CD4-positive, alpha-beta T cell (primary cell): Measurements from ENCODE around the gene PM20D1. TPM values are rescaled to one million over a fixed set of nuclear protein-coding genes. Genes with fewer than 3 reads are reported as not detected.

Experiments
- ATAC-seq: fragments of 200-7000 bp; cut with Tn5 transposase; one replicate; pipeline ENCODE4 v1.10.0; 2022; ENCODE audit warnings: mild to moderate bottlenecking; ENCODE audit not compliant: poor library complexity
- CTCF ChIA-PET: fragments of 350-600 bp; sonication (Branson Sonifier 250); formaldehyde crosslinking; loops from one replicate; lab custom pipeline; 2021; ENCODE audit warnings: antibody characterized with exemption, inconsistent platforms; lab: Charles Lee
- POLR2A ChIA-PET: fragments of 350-600 bp; sonication (Branson Sonifier 250); formaldehyde crosslinking; loops from one replicate; lab custom pipeline; 2021; ENCODE audit warnings: antibody characterized with exemption, inconsistent platforms; lab: Charles Lee
- DNase-seq, 14 experiments: peaks; one replicate each; pipeline ENCODE4 v3.0.0-alpha.2; 2013 to 2020; ENCODE audit warnings: mixed read lengths in 2 of 14
- H3K27ac ChIP-seq, 2 donors: one replicate each; pipeline versions ENCODE4 v1.5.1 to v1.7.0; 2013; ENCODE audit warnings: low read length in 2 of 2, low read depth in 1 of 2, mild to moderate bottlenecking in 1 of 2
- H3K27me3 ChIP-seq, 2 experiments: 1 replicate in 1 of 2; 2 replicates in 1 of 2; pipeline versions ENCODE4 v1.6.1 to v1.7.0; 2013; ENCODE audit warnings: low read length in 2 of 2, control low read depth in 1 of 2, mild to moderate bottlenecking in 1 of 2, moderate library complexity in 1 of 2; ENCODE audit not compliant: insufficient read depth in 2 of 2, control insufficient read depth in 1 of 2
- H3K36me3 ChIP-seq: one replicate; pipeline ENCODE4 v1.6.1; 2013; ENCODE audit warnings: low read length, control low read depth; ENCODE audit not compliant: insufficient read depth
- H3K4me1 ChIP-seq: one replicate; pipeline ENCODE4 v1.6.1; 2013; ENCODE audit warnings: low read length, control low read depth; ENCODE audit not compliant: insufficient read depth
- H3K4me3 ChIP-seq: one replicate; pipeline ENCODE4 v1.5.1; 2013; ENCODE audit warnings: mild to moderate bottlenecking, low read length, moderate library complexity
- H3K9me3 ChIP-seq, 2 experiments: 1 replicate in 1 of 2; 2 replicates in 1 of 2; pipeline versions ENCODE4 v1.6.1 to v1.7.0; 2013; ENCODE audit warnings: low read length in 2 of 2, mild to moderate bottlenecking in 2 of 2, control low read depth in 1 of 2, moderate library complexity in 1 of 2; ENCODE audit not compliant: control insufficient read depth in 1 of 2, insufficient read depth in 1 of 2
- H3K27ac Mint-ChIP-seq: one replicate; pipeline ENCODE4 v1.8.0; 2020; ENCODE audit warnings: mixed read lengths
- H3K27me3 Mint-ChIP-seq: one replicate; pipeline ENCODE4 v1.8.0; 2021; ENCODE audit warnings: mixed read lengths
- H3K36me3 Mint-ChIP-seq: one replicate; pipeline ENCODE4 v1.8.0; 2021; ENCODE audit warnings: low read depth, mixed read lengths
- H3K4me1 Mint-ChIP-seq: one replicate; pipeline ENCODE4 v1.8.0; 2021; ENCODE audit warnings: low read depth, mixed read lengths
- H3K4me3 Mint-ChIP-seq: one replicate; pipeline ENCODE4 v1.8.0; 2020; ENCODE audit warnings: mild to moderate bottlenecking, mixed read lengths
- H3K9me3 Mint-ChIP-seq: one replicate; pipeline ENCODE4 v1.8.0; 2020; ENCODE audit warnings: mixed read lengths
- CTCF ChIP-seq: fragments of 200-600 bp; IDR thresholded peaks from one replicate; pipeline ENCODE4 v1.8.0; 2022; ENCODE audit warnings: antibody characterized with exemption, mild to moderate bottlenecking
- intact Hi-C, 2 experiments: fragments of 100-400 bp; cut with DNase I in 1 of 2; cut with micrococcal nuclease in 1 of 2; formaldehyde crosslinking; loops; one replicate each; pipeline versions ENCODE4 v1.15.1 to v1.9.0; 2023 to 2025; cut with DNase I, micrococcal nuclease
- total RNA-seq, 174 experiments: library from RNA in 2 of 174; stranded (reverse) in 2 of 174; gene quantifications; one replicate each; pipeline ENCODE4 v1.2.3 and lab custom pipeline; 2021 to 2026

PM20D1 gene
- total RNA-seq, 2 experiments from 2014 or later = 1.2 to 1.4 TPM

GRCh38 chr1:205856433-205856832 is 6.5 kb upstream of the PM20D1 start:
- Histone ChIP-seq H3K27ac (no peak overlapping the region), H3K27me3 (no peaks in the 10 kb centered on the region), H3K4me1 (no peaks in the 10 kb centered on the region), H3K36me3 (no peaks in the 10 kb centered on the region), H3K9me3 (no peaks in the 10 kb centered on the region), H3K4me3 (no peak overlapping the region)
- Mint-ChIP-seq H3K27me3 (no peaks in the 10 kb centered on the region), H3K27ac (no peak overlapping the region), H3K36me3 (no peaks in the 10 kb centered on the region), H3K4me1 (no peaks in the 10 kb centered on the region), H3K9me3 (peaks cover 13% of the 10 kb centered on the region), H3K4me3 (no peak overlapping the region)
- intact Hi-C loops = no loop called here
- ATAC-seq (no peak), DNase-seq (no peak)
- POLR2A ChIA-PET = no interaction called here
- CTCF ChIA-PET = interaction anchor here (0.6 kb wide), 1 partner anchor 199 kb away, joined by 5 read pairs; no protein-coding TSS in a partner anchor
- TF ChIP-seq CTCF = no peak

GRCh38 chr1:205852969-205853368 is 3.0 kb upstream of the PM20D1 start:
- H3K9me3 Mint-ChIP-seq = peaks cover 10% of the 10 kb centered on the region
- POLR2A ChIA-PET = no interaction called here
- Histone ChIP-seq H3K27me3 (no peaks in the 10 kb centered on the region), H3K4me1 (peaks cover 16% of the 10 kb centered on the region), H3K27ac (no peak overlapping the region), H3K36me3 (no peaks in the 10 kb centered on the region), H3K9me3 (no peaks in the 10 kb centered on the region), H3K4me3 (no peak overlapping the region)
- H3K27ac Mint-ChIP-seq = no peak overlapping the region
- intact Hi-C loops = no loop called here
- peaks cover 17% of the 10 kb centered on the region for H3K4me1 Mint-ChIP-seq
- no peaks in the 10 kb centered on the region for H3K27me3 Mint-ChIP-seq
- CTCF ChIA-PET = no interaction called here
- no peak overlapping the region for H3K4me3 Mint-ChIP-seq
- DNase-seq (no peak), ATAC-seq (no peak)
- peaks cover 3% of the 10 kb centered on the region for H3K36me3 Mint-ChIP-seq
- TF ChIP-seq CTCF = no peak

- H3K4me1 Mint-ChIP-seq = peaks cover 17% of the 10 kb centered on the region
- no peak for ATAC-seq
- Histone ChIP-seq H3K27ac (no peak overlapping the region), H3K9me3 (no peaks in the 10 kb centered on the region), H3K4me3 (no peak overlapping the region), H3K36me3 (no peaks in the 10 kb centered on the region), H3K27me3 (no peaks in the 10 kb centered on the region), H3K4me1 (peaks cover 16% of the 10 kb centered on the region)
- no peak for DNase-seq
- no peak overlapping the region for H3K4me3 Mint-ChIP-seq
- H3K27me3 Mint-ChIP-seq = no peaks in the 10 kb centered on the region
- peaks cover 10% of the 10 kb centered on the region for H3K9me3 Mint-ChIP-seq
- ChIA-PET CTCF (no interaction called here), POLR2A (interaction anchor here (1.0 kb wide), 1 partner anchor 40 kb away, joined by 3 read pairs; no protein-coding TSS in a partner anchor)
- H3K36me3 Mint-ChIP-seq = peaks cover 3% of the 10 kb centered on the region
- intact Hi-C loops = no loop called here
- no peak for TF ChIP-seq CTCF
- H3K27ac Mint-ChIP-seq = no peak overlapping the region
Observed at GRCh38 chr1:205851993-205852392, 2.1 kb upstream of the PM20D1 start.
